Aorta (tissue), 5 donors: ENCODE data around the gene GAS2L2. TPM values are rescaled to one million over a fixed set of nuclear protein-coding genes. Genes with fewer than 3 reads are reported as not detected.

Experiments used
- ATAC-seq: fragments of 200-7000 bp; cut with Tn5 transposase; one replicate; pipeline ENCODE4 v1.9.1; 2022; ENCODE audit warnings: moderate library complexity; ENCODE audit not compliant: low FRiP score
- DNase-seq, 2 donors: peaks; one replicate each; pipeline ENCODE4 v3.0.0-alpha.2; 2020
- H3K27ac ChIP-seq, 2 donors: one replicate each; pipeline ENCODE4 v1.5.1; 2013; ENCODE audit warnings: low read length in 2 of 2, mild to moderate bottlenecking in 2 of 2, moderate library complexity in 2 of 2, control low read depth in 1 of 2, inconsistent platforms in 1 of 2, low read depth in 1 of 2
- H3K27me3 ChIP-seq, 2 donors: one replicate each; pipeline ENCODE4 v1.6.1; 2013; ENCODE audit warnings: control low read depth in 1 of 2, low read length in 1 of 2, mild to moderate bottlenecking in 1 of 2, moderate library complexity in 1 of 2; ENCODE audit not compliant: insufficient read depth in 2 of 2, control insufficient read depth in 1 of 2
- H3K36me3 ChIP-seq, 2 donors: one replicate each; pipeline ENCODE4 v1.6.1; 2013; ENCODE audit warnings: control low read depth in 1 of 2, low read length in 1 of 2, mild to moderate bottlenecking in 1 of 2; ENCODE audit not compliant: insufficient read depth in 2 of 2, control insufficient read depth in 1 of 2
- H3K4me1 ChIP-seq, 2 donors: one replicate each; pipeline ENCODE4 v1.6.1; 2013; ENCODE audit warnings: low read length in 2 of 2, control low read depth in 1 of 2, mild to moderate bottlenecking in 1 of 2, moderate library complexity in 1 of 2; ENCODE audit not compliant: insufficient read depth in 2 of 2, control insufficient read depth in 1 of 2
- H3K4me3 ChIP-seq, 2 donors: one replicate each; pipeline ENCODE4 v1.5.1; 2013; ENCODE audit warnings: low read length in 2 of 2, control low read depth in 1 of 2, mild to moderate bottlenecking in 1 of 2
- H3K9me3 ChIP-seq: one replicate; pipeline ENCODE4 v1.6.1; 2013; ENCODE audit warnings: mild to moderate bottlenecking, low read length; ENCODE audit not compliant: control insufficient read depth
- WGBS, 2 donors: extraction: QIAGEN DNeasy Blood & Tissue Kit; methylation state at CpG; one replicate each; pipeline ENCODE4 v1.1.7; 2013; 5-methylcytosine and 5-hydroxymethylcytosine counted together
- intact Hi-C, 2 donors: fragments of 100-400 bp; cut with DNase I; formaldehyde crosslinking; loops; one replicate each; pipeline versions ENCODE4 v1.14.2 to v1.15.0; 2022
- polyA plus RNA-seq, 2 donors: library from polyadenylated mRNA; stranded (reverse); fragments of 200-250 nt; gene quantifications; one replicate each; pipeline ENCODE4 v1.2.3, GENCODE V29; 2013
- total RNA-seq, 2 donors: library from RNA; stranded (reverse); fragmentation: NEBNext Ultra II Directional; extraction: Animal tissue kit (Norgen Biotek cat#: 25700); gene quantifications; one replicate each; pipeline ENCODE4 v1.2.1, GENCODE V29; 2021
- donor health status: healthy with polysubstance abuse.
- donor health status: Bipolar disorder and iron deficiency.
- donor health status: DM: no; HTN: no; CAD: no.
- donor health status: DM: no; HTN: no; CAD: no.
- donor health status: DM: yes; HTN: yes; CAD: no.

GAS2L2 gene
- total and polyA plus RNA-seq, 4 donors = 0.05 TPM; not detected in 3

DNA sequence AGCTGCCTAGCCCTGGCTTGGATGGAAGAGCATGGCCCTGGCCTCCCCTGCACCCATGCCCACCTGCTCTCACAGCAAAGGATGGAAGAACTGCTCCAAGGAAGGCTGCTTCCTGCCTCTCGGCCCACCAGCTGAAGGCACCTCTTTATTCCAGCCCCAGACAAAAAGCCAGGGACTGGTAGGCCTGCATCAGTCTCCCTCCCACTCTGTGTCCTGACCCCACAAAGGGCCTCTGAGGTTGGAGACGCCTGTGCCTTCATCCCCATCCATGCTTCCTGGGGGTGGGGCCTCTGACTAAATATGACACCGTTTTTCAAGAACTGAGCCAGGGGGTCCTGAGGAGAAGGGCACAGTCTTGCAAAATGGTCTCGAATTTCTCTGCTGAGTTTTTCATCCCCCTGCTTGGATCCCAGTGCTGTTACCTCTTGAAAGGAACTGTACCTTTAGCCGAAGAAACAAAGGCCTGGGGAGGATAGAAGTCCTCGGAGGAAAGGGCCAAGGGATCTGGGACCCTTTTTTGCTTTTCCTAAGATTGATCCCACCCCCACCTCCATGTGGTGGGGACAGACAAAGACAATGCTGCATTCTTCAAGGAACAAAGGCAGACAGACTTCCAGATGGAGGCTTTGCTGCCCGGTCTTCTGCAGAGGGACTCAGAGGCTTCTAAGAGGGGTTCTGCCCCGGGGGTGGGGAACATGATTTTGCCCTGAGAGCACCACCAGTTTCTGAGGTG, 12.9 kb upstream of the GAS2L2 start:
- no peak overlapping the region for H3K27ac ChIP-seq
- WGBS, 2 donors = 83 to 87% methylated on average over 8 of the region's 8 CpGs
- no peak for ATAC-seq
- no peak for DNase-seq
- H3K4me1 ChIP-seq = no peaks in the 10 kb centered on the region
- no peaks in the 10 kb centered on the region for H3K9me3 ChIP-seq
- no peaks in the 10 kb centered on the region for H3K27me3 ChIP-seq
- H3K4me3 ChIP-seq = no peak overlapping the region
- intact Hi-C loops = no loop called here
- H3K36me3 ChIP-seq = no peaks in the 10 kb centered on the region

DNA sequence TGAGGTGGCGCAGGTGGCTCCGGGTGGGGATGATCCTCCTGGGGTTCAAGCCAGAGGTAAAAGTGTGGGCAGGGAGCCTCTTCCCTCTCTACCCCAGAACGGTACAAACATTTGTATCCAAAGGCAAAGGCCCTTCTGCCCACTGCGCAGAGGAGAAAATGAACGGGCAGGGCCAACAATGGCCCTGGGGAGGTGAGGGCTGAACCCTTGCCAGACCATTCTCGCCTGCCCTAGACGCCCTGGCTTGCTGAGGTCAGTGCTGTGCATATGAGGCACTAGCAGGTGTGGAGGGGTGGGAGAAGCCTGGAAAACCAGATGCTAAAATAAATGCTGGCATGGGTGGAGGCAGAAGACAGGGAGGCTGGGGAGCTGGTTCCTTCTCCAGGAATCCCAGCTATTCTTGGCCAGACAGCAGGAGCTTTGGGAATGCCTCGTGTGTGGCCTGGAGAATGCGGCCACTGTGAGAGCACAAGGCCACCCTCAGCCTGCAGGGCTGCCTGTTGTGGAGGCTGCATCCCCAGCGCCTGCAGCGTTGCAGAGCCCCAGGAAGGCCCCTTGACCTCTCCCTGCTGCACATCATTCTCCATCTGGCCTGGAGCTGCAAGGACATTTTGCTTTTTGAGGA, 12.2 kb upstream of the GAS2L2 start:
- Histone ChIP-seq H3K9me3 (no peaks in the 10 kb centered on the region), H3K4me1 (no peaks in the 10 kb centered on the region), H3K36me3 (no peaks in the 10 kb centered on the region), H3K27me3 (no peaks in the 10 kb centered on the region), H3K27ac (no peak overlapping the region), H3K4me3 (no peak overlapping the region)
- intact Hi-C loops = no loop called here
- WGBS, 2 donors = 53 to 55% methylated on average over 11 of the region's 11 CpGs
- DNase-seq = no peak
- no peak for ATAC-seq

DNA sequence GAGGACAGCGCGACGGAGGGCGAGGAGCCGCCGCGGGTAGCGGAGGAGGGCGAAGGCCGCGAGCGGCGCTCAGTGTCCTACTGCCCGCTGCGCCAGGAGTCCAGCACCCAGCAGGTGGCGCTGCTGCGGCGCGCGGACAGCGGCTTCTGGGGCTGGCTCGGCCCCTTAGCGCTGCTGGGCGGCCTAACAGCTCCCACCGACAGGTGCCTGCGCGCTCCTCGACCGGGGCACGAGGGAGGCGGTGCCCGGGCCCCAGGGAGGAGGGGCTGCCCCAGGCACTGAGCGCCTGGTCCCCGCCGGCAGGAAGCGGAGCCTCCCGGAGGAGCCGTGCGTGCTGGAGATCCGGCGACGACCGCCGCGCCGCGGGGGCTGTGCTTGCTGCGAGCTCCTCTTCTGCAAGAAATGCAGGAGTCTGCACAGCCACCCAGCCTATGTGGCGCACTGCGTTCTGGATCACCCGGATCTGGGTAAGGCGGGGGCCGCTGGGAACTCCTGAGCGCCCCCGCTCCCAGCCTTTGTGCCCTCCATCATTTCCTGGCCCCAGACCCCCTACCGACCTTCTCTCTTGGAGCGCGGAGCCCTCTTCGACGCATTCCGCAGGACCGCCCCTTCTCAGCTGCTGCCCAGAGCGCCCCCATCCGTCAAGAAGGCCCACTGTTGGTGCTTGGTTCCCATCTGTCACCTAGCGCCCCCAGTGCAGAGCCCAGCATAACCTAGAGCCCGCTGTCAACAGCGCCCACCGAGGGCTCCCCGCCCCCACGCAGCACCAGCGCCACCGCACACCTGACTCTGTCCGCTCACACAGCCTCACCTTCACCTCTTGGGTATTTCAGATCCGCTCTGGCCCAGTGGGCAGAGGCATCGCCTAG, 11.3 kb upstream of the GAS2L2 start:
- Histone ChIP-seq H3K36me3 (no peaks in the 10 kb centered on the region), H3K9me3 (no peaks in the 10 kb centered on the region), H3K4me1 (no peaks in the 10 kb centered on the region), H3K27ac (no peak overlapping the region), H3K27me3 (no peaks in the 10 kb centered on the region), H3K4me3 (peak overlapping the region in 1 of 2 donors; percentile 20)
- DNase-seq (peak; percentile 89 to 95), ATAC-seq (peak; percentile 96)
- WGBS, 2 donors = 7 to 11% methylated on average over 62 to 75 of the region's 75 CpGs
- intact Hi-C loops = loop anchor here (1.0 kb wide), 1 partner anchor 40 kb away; no protein-coding TSS in a partner anchor

DNA sequence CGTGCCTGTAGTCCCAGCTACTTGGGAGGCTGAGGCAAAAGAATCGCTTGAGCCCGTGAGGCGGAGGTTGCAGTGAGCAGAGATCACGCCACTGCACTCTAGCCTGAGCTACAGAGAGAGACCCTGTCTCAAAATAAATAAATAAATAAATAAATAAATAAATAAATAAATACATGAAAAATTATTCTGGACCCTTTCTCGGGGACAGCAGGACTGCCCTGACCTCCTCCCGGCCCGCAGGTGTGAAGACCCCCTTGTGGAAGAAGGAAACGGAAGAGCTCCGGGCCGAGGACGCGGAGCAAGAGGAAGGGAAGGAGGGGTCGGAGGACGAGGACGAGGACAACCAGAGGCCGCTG, 10.7 kb upstream of the GAS2L2 start:
- Histone ChIP-seq H3K4me3 (no peak overlapping the region), H3K4me1 (no peaks in the 10 kb centered on the region), H3K27me3 (no peaks in the 10 kb centered on the region), H3K36me3 (no peaks in the 10 kb centered on the region), H3K27ac (no peak overlapping the region), H3K9me3 (no peaks in the 10 kb centered on the region)
- WGBS, 2 donors = 33 to 40% methylated on average over 17 of the region's 17 CpGs
- intact Hi-C loops = loop anchor here (1.0 kb wide), 1 partner anchor 41 kb away; no protein-coding TSS in a partner anchor
- ATAC-seq = no peak
- DNase-seq = no peak

DNA sequence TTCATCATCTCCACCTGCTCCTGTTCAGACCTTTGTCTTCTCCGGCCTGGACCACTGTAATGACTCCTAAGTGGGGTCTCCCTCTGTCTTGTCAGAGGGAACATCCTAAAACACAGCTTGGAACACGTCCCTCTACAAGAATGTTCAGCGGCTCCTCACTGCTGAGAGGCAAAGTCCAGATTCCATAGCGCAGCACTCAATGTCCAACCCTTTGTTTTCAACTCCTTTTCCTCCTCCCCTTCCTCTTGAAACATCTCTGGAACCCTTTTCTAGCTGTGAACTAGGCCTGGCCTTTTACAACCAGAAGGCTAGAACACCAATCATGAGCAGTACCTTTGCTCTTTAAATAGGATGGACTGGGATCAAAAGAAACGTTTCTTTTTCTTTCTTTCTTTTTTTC, 8.6 kb upstream of the GAS2L2 start:
- no peaks in the 10 kb centered on the region for H3K36me3 ChIP-seq
- intact Hi-C loops = no loop called here
- WGBS, 2 donors = 82 to 83% methylated on average over 5 of the region's 5 CpGs
- DNase-seq (no peak), ATAC-seq (no peak)
- H3K4me3 ChIP-seq = no peak overlapping the region
- no peak overlapping the region for H3K27ac ChIP-seq
- no peaks in the 10 kb centered on the region for H3K4me1 ChIP-seq
- no peaks in the 10 kb centered on the region for H3K9me3 ChIP-seq
- H3K27me3 ChIP-seq = no peaks in the 10 kb centered on the region

DNA sequence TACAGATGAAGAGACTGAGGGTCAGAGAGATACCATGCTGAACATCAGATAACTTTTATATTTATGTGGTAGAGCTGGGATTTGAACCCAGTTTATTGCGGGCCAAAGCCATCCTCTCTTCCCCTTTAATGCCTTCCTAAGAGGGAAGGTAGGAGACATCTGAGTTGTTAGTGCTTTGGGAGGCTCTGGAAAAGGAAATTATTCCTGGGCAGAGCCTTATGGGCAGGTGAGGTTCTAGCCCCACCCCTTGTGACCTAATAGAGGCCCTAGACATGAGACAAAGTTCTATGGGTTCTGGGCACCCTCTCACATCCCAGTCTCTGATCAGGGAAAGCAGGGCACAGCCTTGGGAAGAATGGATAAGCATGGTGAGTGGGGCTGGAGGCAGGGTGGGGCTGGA, 7.5 kb upstream of the GAS2L2 start, which contains the start of gene C17orf50:
TSS of gene C17orf50 (plus strand) at position 301 of the 400 bp plus-strand sequence. CDS start at position 356, 55 bp downstream.
- H3K27me3 ChIP-seq = no peaks in the 10 kb centered on the region
- intact Hi-C loops = no loop called here
- no peak for ATAC-seq
- H3K27ac ChIP-seq = no peak within 1 kb of the TSS
- DNase-seq = no peak
- H3K4me3 ChIP-seq = no peak within 1 kb of the TSS
- no peaks in the 10 kb centered on the region for H3K9me3 ChIP-seq
- WGBS, 2 donors = 65 to 100% methylated on average over 1 of the region's 1 CpG
- no peaks in the 10 kb centered on the region for H3K36me3 ChIP-seq
- no peaks in the 10 kb centered on the region for H3K4me1 ChIP-seq

DNA sequence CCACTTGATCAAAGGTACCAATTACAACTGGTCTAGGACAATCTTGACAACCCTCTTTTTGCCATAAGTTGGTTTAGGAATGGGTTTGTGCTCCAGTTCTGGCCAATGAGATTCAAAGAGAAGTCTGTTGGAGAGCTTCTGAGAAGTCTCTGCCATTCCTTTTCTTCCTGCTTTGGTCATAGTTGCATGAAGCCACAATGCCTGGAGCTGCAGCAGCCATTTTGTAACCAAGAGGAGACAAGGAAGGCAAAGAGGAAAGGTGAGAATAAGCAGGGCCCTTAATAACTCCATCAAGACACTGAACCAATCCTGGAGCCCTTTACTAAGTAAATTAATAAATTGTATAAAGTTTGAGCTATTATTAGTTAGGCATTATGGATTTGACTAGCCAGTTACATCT, 4.2 kb upstream of the GAS2L2 start:
- no peaks in the 10 kb centered on the region for H3K36me3 ChIP-seq
- no peaks in the 10 kb centered on the region for H3K9me3 ChIP-seq
- H3K27ac ChIP-seq = no peak overlapping the region
- intact Hi-C loops = no loop called here
- H3K27me3 ChIP-seq = no peaks in the 10 kb centered on the region
- no peak for ATAC-seq
- no peak for DNase-seq
- H3K4me3 ChIP-seq = no peak overlapping the region
- no peaks in the 10 kb centered on the region for H3K4me1 ChIP-seq

DNA sequence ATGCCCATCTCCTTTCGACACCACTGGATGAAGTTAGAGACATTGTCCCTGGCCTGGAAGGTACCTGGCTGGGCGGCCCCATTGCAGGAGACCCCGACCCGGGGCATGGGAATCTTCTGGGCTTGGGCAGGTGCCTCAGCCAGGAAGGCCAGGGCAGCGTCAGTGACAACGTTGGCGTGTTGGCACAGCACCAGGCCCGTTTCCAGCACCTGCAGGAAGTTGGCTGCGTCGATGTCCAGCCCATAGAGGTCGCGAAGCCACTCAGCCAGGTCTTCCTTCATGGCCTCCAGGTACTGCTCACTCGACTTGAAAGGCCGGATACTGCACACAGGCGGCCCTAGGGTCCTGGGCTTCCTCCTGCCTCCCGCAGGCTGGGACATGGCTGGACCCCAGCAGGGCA, 568 bp downstream of the GAS2L2 start:
- no peaks in the 10 kb centered on the region for H3K9me3 ChIP-seq
- H3K36me3 ChIP-seq = no peaks in the 10 kb centered on the region
- no peaks in the 10 kb centered on the region for H3K27me3 ChIP-seq
- H3K4me3 ChIP-seq = no peak overlapping the region
- H3K27ac ChIP-seq = no peak overlapping the region
- no peaks in the 10 kb centered on the region for H3K4me1 ChIP-seq
- 64 to 65% methylated on average over 16 of the region's 16 CpGs for WGBS, 2 donors
- ATAC-seq = no peak
- intact Hi-C loops = no loop called here
- DNase-seq = no peak
